Neural progenitor cell (in vitro differentiated cells): ENCODE measurements around the gene ABCC5. TPM values are rescaled to one million over a fixed set of nuclear protein-coding genes. Genes with fewer than 3 reads are reported as not detected.

Experiments used
- DNase-seq: peaks from one replicate; pipeline ENCODE4 v3.0.0-alpha.2; 2016; ENCODE audit warnings: low spot score
- H2AFZ ChIP-seq: fragments of 200-600 bp; sonication (generic); replicated peaks from 2 replicates; pipeline ENCODE4 v1.6.1; 2016; ENCODE audit warnings: antibody characterized with exemption
- H3F3A ChIP-seq: fragments of 200-600 bp; sonication (generic); 2 replicates; pipeline ENCODE4 v1.6.1; 2016; ENCODE audit warnings: antibody characterized with exemption, low read depth
- H3K27ac ChIP-seq: fragments of 200-600 bp; sonication (generic); 2 replicates; pipeline ENCODE4 v1.5.1; 2016; ENCODE audit warnings: mild to moderate bottlenecking
- H3K27me3 ChIP-seq: fragments of 200-600 bp; sonication (generic); 2 replicates; pipeline ENCODE4 v1.6.1; 2016; ENCODE audit warnings: mild to moderate bottlenecking, moderate library complexity
- H3K36me3 ChIP-seq: fragments of 200-600 bp; sonication (generic); 2 replicates; pipeline ENCODE4 v1.5.1; 2016
- H3K4me1 ChIP-seq: fragments of 200-600 bp; sonication (generic); 2 replicates; pipeline ENCODE4 v1.6.1; 2016; ENCODE audit warnings: mixed run types
- H3K4me2 ChIP-seq: fragments of 200-600 bp; sonication (generic); 2 replicates; pipeline ENCODE4 v1.6.1; 2016
- H3K4me3 ChIP-seq: fragments of 200-600 bp; sonication (generic); 2 replicates; pipeline ENCODE4 v1.5.1; 2016
- H3K79me2 ChIP-seq: fragments of 200-600 bp; sonication (generic); 2 replicates; pipeline ENCODE4 v1.6.1; 2016; ENCODE audit warnings: low read depth
- H3K9ac ChIP-seq: fragments of 200-600 bp; sonication (generic); 2 replicates; pipeline ENCODE4 v1.6.1; 2016
- H3K9me3 ChIP-seq: fragments of 200-600 bp; sonication (generic); 2 replicates; pipeline ENCODE4 v1.5.1; 2016; ENCODE audit warnings: low read depth
- H4K20me1 ChIP-seq: fragments of 200-600 bp; sonication (generic); 2 replicates; pipeline ENCODE4 v1.6.1; 2016; ENCODE audit warnings: low read depth
- H3K27ac Mint-ChIP-seq: 3 replicates; pipeline ENCODE4 v1.8.0; 2021; ENCODE audit warnings: mixed read lengths
- H3K27me3 Mint-ChIP-seq: 2 replicates; pipeline ENCODE4 v1.8.0; 2022; ENCODE audit warnings: low read depth, mild to moderate bottlenecking, inconsistent platforms, moderate library complexity, mixed read lengths; ENCODE audit not compliant: insufficient read depth
- H3K36me3 Mint-ChIP-seq: 3 replicates; pipeline ENCODE4 v1.8.0; 2021; ENCODE audit warnings: mixed read lengths
- H3K4me1 Mint-ChIP-seq: 3 replicates; pipeline ENCODE4 v1.8.0; 2021; ENCODE audit warnings: mixed read lengths
- H3K4me3 Mint-ChIP-seq: 3 replicates; pipeline ENCODE4 v1.8.0; 2021; ENCODE audit warnings: mild to moderate bottlenecking, moderate library complexity, mixed read lengths
- H3K9me3 Mint-ChIP-seq: 3 replicates; pipeline ENCODE4 v1.8.0; 2020; ENCODE audit warnings: mixed read lengths
- CTCF ChIP-seq: fragments of 200-600 bp; sonication (generic); IDR thresholded peaks from 2 replicates; pipeline ENCODE4 v1.5.1; 2017; ENCODE audit warnings: antibody characterized with exemption, mild to moderate bottlenecking
- EZH2 ChIP-seq: fragments of 200-600 bp; sonication (generic); IDR thresholded peaks from 2 replicates; pipeline ENCODE4 v1.6.1; 2017; ENCODE audit warnings: antibody characterized with exemption, mild to moderate bottlenecking, moderate library complexity
- EZH2phosphoT487 ChIP-seq: fragments of 200-600 bp; sonication (generic); IDR thresholded peaks from 2 replicates; pipeline ENCODE4 v1.6.1; 2017; ENCODE audit warnings: antibody characterized with exemption
- total RNA-seq: library from RNA; depleted of rRNA; stranded (reverse); fragments of >200 nt; gene quantifications from 2 replicates; pipeline ENCODE4 v1.2.3, GENCODE V29; 2015; ENCODE audit warnings: low replicate concordance

ABCC5 gene
- total RNA-seq, 1 donor from 2014 or later, result 34.0 TPM

- no peak overlapping the region for H3K27ac ChIP-seq
- no peaks in the 10 kb centered on the region for H3F3A ChIP-seq
- H3K9me3 ChIP-seq, result no peaks in the 10 kb centered on the region
- no peaks in the 10 kb centered on the region for H3K79me2 ChIP-seq
- no peak overlapping the region for H2AFZ ChIP-seq
- no peaks in the 10 kb centered on the region for H3K36me3 ChIP-seq
- H3K27me3 ChIP-seq, result no peaks in the 10 kb centered on the region
- Mint-ChIP-seq H3K4me3 (no peak overlapping the region), H3K36me3 (peaks cover 11% of the 10 kb centered on the region), H3K4me1 (peaks cover 3% of the 10 kb centered on the region), H3K27me3 (no peaks in the 10 kb centered on the region), H3K27ac (no peak overlapping the region), H3K9me3 (no peaks in the 10 kb centered on the region)
- no peak overlapping the region for H3K4me2 ChIP-seq
- no peaks in the 10 kb centered on the region for H3K4me1 ChIP-seq
- TF ChIP-seq EZH2, result no peak
- no peak for TF ChIP-seq EZH2phosphoT487
- TF ChIP-seq CTCF, result no peak
- DNase-seq, result no peak
- no peak overlapping the region for H3K9ac ChIP-seq
- no peak overlapping the region for H3K4me3 ChIP-seq
- no peaks in the 10 kb centered on the region for H4K20me1 ChIP-seq
Measured at GRCh38 chr3:183991403-183991802, 26.3 kb downstream of the ABCC5 start.

GRCh38 chr3:183988216-183988790 is 29.4 kb downstream of the ABCC5 start:
- H3K27me3 ChIP-seq, result no peaks in the 10 kb centered on the region
- Mint-ChIP-seq H3K27me3 (peaks cover 2% of the 10 kb centered on the region), H3K27ac (no peak overlapping the region)

GRCh38 chr3:183987000-183987600 is 30.6 kb downstream of the ABCC5 start:
- H3K4me3 Mint-ChIP-seq, result peak overlapping the region; percentile 56
- H3K4me3 ChIP-seq, result no peak overlapping the region
- H3K27ac ChIP-seq, result no peak overlapping the region
- no peak overlapping the region for H3K27ac Mint-ChIP-seq
- H2AFZ ChIP-seq, result no peak overlapping the region
- no peak overlapping the region for H3K4me2 ChIP-seq
- H3K27me3 Mint-ChIP-seq, result peaks cover 2% of the 10 kb centered on the region
- H3K27me3 ChIP-seq, result no peaks in the 10 kb centered on the region
- H3K79me2 ChIP-seq, result no peaks in the 10 kb centered on the region
- no peaks in the 10 kb centered on the region for H3F3A ChIP-seq
- no peaks in the 10 kb centered on the region for H3K9me3 ChIP-seq
- H3K9ac ChIP-seq, result no peak overlapping the region
- no peak for DNase-seq
- no peaks in the 10 kb centered on the region for H3K9me3 Mint-ChIP-seq
- peaks cover 18% of the 10 kb centered on the region for H3K36me3 Mint-ChIP-seq
- H3K4me1 Mint-ChIP-seq, result peaks cover 8% of the 10 kb centered on the region
- no peaks in the 10 kb centered on the region for H4K20me1 ChIP-seq
- H3K36me3 ChIP-seq, result no peaks in the 10 kb centered on the region
- no peaks in the 10 kb centered on the region for H3K4me1 ChIP-seq
- no peak for TF ChIP-seq CTCF
- no peak for TF ChIP-seq EZH2
- TF ChIP-seq EZH2phosphoT487, result no peak

More at GRCh38 chr3:183988216-183988790, 29.4 kb downstream of the ABCC5 start:
- H3K9me3 ChIP-seq, result no peaks in the 10 kb centered on the region
- no peak overlapping the region for H3K4me3 ChIP-seq
- Mint-ChIP-seq H3K36me3 (peaks cover 18% of the 10 kb centered on the region), H3K4me3 (no peak overlapping the region), H3K9me3 (no peaks in the 10 kb centered on the region), H3K4me1 (peaks cover 3% of the 10 kb centered on the region)
- no peaks in the 10 kb centered on the region for H3F3A ChIP-seq
- no peak for DNase-seq
- no peaks in the 10 kb centered on the region for H3K4me1 ChIP-seq
- no peaks in the 10 kb centered on the region for H3K36me3 ChIP-seq
- TF ChIP-seq EZH2phosphoT487 (no peak), EZH2 (no peak), CTCF (no peak)
- no peaks in the 10 kb centered on the region for H4K20me1 ChIP-seq
- no peak overlapping the region for H3K9ac ChIP-seq
- no peaks in the 10 kb centered on the region for H3K79me2 ChIP-seq
- no peak overlapping the region for H3K27ac ChIP-seq
- H2AFZ ChIP-seq, result no peak overlapping the region
- no peak overlapping the region for H3K4me2 ChIP-seq
